Effector memory CD4-positive, alpha-beta T cell (primary cell): ENCODE measurements around the gene OSBPL5.

Source experiments
- DNase-seq, 3 donors: peaks; one replicate each; pipeline ENCODE4 v3.0.0-alpha.2; 2020
- H3K27ac ChIP-seq: 2 replicates; pipeline ENCODE4 v1.7.0; 2013; ENCODE audit warnings: mild to moderate bottlenecking, low read length, moderate library complexity; ENCODE audit not compliant: insufficient read depth, poor library complexity, severe bottlenecking
- H3K27me3 ChIP-seq: replicated peaks from 2 replicates; pipeline ENCODE4 v1.7.0; 2013; ENCODE audit warnings: mild to moderate bottlenecking, low read length; ENCODE audit not compliant: insufficient read depth, control insufficient read depth, poor library complexity, severe bottlenecking
- H3K36me3 ChIP-seq: 2 replicates; pipeline ENCODE4 v1.7.0; 2013; ENCODE audit warnings: mild to moderate bottlenecking, low read length, moderate library complexity; ENCODE audit not compliant: control insufficient read depth, insufficient read depth
- H3K4me1 ChIP-seq: 2 replicates; pipeline ENCODE4 v1.7.0; 2013; ENCODE audit warnings: low read length, mild to moderate bottlenecking; ENCODE audit not compliant: control insufficient read depth, insufficient read depth, poor library complexity, severe bottlenecking
- H3K4me3 ChIP-seq: 2 replicates; pipeline ENCODE4 v1.7.0; 2013; ENCODE audit warnings: low read length, low read depth, mild to moderate bottlenecking; ENCODE audit not compliant: insufficient read depth, poor library complexity, severe bottlenecking
- H3K9me3 ChIP-seq: 2 replicates; pipeline ENCODE4 v1.7.0; 2013; ENCODE audit warnings: mild to moderate bottlenecking, low read length, moderate library complexity; ENCODE audit not compliant: control insufficient read depth
- total RNA-seq, 3 donors: gene quantifications; one replicate each; lab custom pipeline; 2026; lab: John Stamatoyannopoulos, UW

The OSBPL5 gene, protein sequence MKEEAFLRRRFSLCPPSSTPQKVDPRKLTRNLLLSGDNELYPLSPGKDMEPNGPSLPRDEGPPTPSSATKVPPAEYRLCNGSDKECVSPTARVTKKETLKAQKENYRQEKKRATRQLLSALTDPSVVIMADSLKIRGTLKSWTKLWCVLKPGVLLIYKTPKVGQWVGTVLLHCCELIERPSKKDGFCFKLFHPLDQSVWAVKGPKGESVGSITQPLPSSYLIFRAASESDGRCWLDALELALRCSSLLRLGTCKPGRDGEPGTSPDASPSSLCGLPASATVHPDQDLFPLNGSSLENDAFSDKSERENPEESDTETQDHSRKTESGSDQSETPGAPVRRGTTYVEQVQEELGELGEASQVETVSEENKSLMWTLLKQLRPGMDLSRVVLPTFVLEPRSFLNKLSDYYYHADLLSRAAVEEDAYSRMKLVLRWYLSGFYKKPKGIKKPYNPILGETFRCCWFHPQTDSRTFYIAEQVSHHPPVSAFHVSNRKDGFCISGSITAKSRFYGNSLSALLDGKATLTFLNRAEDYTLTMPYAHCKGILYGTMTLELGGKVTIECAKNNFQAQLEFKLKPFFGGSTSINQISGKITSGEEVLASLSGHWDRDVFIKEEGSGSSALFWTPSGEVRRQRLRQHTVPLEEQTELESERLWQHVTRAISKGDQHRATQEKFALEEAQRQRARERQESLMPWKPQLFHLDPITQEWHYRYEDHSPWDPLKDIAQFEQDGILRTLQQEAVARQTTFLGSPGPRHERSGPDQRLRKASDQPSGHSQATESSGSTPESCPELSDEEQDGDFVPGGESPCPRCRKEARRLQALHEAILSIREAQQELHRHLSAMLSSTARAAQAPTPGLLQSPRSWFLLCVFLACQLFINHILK
- 3.8 to 20.5 (median 8.4) reads per million in 3 donors for total RNA-seq

DNA sequence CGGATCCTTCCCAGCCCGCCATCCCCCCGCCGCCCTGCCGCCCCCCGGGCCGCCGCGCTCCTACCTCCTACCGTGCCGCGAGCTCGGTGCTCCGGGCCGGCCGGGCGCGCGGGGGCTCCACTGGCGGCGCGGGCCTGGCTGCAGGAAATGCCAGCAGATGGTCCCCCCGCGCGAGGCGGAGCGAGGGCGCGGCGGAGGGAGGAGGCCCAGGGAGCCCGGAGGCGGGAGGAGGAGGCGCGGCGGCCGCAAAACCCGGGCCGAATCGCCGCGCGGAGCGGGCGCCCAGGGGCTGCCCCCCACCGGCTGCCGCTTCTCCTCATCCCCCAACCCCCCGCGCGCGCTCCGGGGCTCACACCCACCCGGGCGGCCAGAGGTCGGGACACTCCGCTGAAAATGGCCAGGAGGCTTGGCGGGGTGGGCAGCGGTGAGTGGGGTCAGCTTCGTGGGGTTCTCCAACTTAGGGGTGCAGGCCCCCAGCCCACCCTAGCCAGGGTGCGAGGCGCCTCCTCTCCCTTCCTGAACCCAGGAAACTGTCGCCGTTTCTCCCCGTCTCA lies at the start of gene OSBPL5:
TSS of gene OSBPL5 (minus strand) at position 159 of the 554 bp plus-strand sequence. CDS start 36,162 bp downstream, outside the sequence.
- peak within 1 kb of the TSS; percentile 46 for H3K4me3 ChIP-seq
- H3K27me3 ChIP-seq = peaks cover 4% of the 10 kb centered on the region
- no peak within 1 kb of the TSS for H3K27ac ChIP-seq
- H3K36me3 ChIP-seq = no peaks in the 10 kb centered on the region
- peak in 1 of 3 donors; percentile 6 for DNase-seq
- H3K9me3 ChIP-seq = no peaks in the 10 kb centered on the region
- H3K4me1 ChIP-seq = peaks cover 18% of the 10 kb centered on the region

DNA sequence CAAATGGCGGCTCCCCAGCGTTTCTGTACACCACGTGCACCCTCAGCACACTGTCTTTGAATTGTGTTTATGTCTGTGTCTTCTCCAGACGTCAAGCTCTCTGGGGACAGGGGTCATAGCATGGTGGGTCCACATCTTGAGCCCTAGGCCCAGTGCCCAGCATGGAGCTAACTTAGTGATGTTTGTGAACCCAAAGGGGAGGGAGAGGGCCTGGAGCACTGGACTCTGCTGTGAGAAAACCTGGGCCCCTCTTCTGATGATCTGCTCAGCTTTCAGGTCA lies 49.2 kb upstream of the OSBPL5 start:
- no peaks in the 10 kb centered on the region for H3K36me3 ChIP-seq

DNA sequence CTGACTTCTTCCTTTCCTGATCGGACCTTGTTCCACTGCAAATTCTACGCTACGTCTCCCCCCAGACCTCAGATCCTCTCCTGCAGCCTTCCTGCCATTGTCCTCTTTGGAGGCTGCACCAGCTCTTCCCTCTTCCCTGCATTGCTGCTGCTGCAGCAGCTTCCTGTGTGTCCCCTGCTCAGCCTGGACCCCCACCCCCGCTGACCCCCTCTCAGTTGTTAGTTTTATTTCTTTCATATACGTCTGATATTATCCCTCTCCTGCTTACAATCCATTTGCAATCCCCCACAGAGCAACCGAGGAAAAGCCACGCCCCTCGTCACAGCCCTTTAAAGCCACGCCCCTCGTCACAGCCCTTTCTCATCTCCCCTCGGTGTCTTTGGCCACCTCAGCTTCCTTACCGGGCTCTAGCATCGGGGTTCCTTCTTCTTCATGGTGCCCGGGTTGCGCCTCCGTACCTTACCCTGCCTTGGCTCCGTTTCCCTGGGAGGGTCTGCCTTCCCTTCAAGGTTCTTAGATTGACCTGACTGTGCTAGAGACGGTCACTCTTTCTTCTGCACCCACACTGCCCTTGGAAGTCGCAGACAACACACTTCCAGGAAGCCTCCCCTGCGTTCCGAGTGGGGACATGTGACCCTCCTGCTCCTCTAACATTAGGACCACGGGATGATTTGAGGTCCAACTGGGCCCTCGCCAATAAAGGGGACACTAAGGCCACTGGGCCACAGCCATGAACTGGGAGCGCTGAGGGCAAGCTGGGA lies 48.7 kb upstream of the OSBPL5 start:
- H3K4me3 ChIP-seq = no peak overlapping the region
- H3K27me3 ChIP-seq = no peaks in the 10 kb centered on the region
- H3K4me1 ChIP-seq = no peaks in the 10 kb centered on the region
- no peaks in the 10 kb centered on the region for H3K36me3 ChIP-seq
- DNase-seq = no peak
- no peaks in the 10 kb centered on the region for H3K9me3 ChIP-seq
- H3K27ac ChIP-seq = no peak overlapping the region

More for the DNA sequence above, 49.2 kb upstream of the OSBPL5 start:
- H3K4me1 ChIP-seq = no peaks in the 10 kb centered on the region
- H3K27me3 ChIP-seq = no peaks in the 10 kb centered on the region
- no peak overlapping the region for H3K4me3 ChIP-seq
- H3K9me3 ChIP-seq = no peaks in the 10 kb centered on the region
- no peak overlapping the region for H3K27ac ChIP-seq
- no peak for DNase-seq

DNA sequence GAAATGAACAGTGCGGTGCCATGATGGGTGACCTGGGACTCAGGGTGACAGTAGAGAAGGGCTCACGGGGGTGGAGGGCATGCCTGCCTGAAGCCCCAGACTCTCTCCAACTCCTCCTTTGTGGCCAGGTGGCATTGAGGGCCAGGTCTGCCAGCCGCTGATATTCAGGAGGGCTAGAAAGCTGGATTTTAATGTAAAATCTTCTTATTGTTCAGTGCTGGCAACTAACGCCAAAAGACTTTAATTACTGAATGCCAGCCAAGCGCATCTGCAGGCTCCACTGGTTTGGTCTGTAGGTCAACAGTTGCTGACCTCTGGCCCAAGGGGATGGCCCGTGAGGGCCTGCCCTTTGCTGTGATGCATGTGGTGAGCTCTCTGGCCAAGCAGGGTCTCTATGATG lies 43.2 kb upstream of the OSBPL5 start:
- DNase-seq = no peak
- no peaks in the 10 kb centered on the region for H3K9me3 ChIP-seq
- no peak overlapping the region for H3K4me3 ChIP-seq
- no peaks in the 10 kb centered on the region for H3K27me3 ChIP-seq
- H3K36me3 ChIP-seq = no peaks in the 10 kb centered on the region
- no peak overlapping the region for H3K27ac ChIP-seq
- H3K4me1 ChIP-seq = no peaks in the 10 kb centered on the region

DNA sequence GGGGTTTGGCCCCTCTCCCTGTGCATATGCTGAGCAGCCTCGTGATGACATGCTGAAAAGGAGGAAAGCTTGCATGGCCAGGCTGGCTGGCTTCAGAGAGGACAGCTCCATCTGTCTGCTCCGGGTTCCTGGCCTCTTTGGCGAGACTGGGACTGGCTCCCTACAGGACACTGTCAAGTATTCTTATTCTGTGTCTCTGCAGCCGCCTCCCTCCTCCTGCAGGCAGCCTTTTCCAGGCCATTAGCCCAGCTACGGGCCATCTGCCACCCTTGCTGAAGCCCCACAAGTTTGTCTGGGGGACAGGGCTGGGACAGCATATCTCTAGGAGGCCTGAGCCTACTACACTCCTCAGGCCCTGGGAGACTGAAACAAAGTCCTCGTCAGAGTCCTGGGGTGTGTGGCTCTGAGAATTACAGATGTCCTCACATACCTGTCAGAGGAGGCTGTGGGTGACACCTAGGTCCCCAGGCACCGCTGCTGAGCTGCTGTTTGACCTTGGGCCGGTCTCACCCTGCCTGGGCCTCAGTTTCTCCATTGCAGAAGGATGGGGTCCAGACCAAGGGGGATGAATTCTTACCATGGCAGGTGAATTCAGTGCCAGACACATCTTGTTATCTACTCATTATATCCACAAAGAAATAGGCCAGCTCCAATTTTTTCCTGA lies 42.5 kb upstream of the OSBPL5 start:
- H3K27me3 ChIP-seq = no peaks in the 10 kb centered on the region
- no peak overlapping the region for H3K27ac ChIP-seq
- no peaks in the 10 kb centered on the region for H3K4me1 ChIP-seq
- no peak overlapping the region for H3K4me3 ChIP-seq
- no peak for DNase-seq
- no peaks in the 10 kb centered on the region for H3K36me3 ChIP-seq
- no peaks in the 10 kb centered on the region for H3K9me3 ChIP-seq

DNA sequence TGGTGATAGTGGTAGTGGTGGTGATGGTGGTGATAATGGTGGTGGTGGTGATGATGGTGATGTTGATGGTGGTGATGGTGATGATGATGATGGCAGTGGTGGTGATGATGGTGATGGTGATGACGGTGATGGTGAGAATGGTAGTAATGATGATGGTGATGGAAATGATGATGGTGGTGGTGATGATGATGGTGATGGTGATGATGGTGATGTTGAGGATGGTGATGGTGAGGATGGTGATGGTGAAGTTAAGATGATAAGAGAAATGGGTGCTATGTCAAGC lies 41.8 kb upstream of the OSBPL5 start:
- H3K4me3 ChIP-seq = no peak overlapping the region
- no peaks in the 10 kb centered on the region for H3K9me3 ChIP-seq
- no peaks in the 10 kb centered on the region for H3K4me1 ChIP-seq
- DNase-seq = no peak
- no peaks in the 10 kb centered on the region for H3K27me3 ChIP-seq
- H3K36me3 ChIP-seq = no peaks in the 10 kb centered on the region
- H3K27ac ChIP-seq = no peak overlapping the region

DNA sequence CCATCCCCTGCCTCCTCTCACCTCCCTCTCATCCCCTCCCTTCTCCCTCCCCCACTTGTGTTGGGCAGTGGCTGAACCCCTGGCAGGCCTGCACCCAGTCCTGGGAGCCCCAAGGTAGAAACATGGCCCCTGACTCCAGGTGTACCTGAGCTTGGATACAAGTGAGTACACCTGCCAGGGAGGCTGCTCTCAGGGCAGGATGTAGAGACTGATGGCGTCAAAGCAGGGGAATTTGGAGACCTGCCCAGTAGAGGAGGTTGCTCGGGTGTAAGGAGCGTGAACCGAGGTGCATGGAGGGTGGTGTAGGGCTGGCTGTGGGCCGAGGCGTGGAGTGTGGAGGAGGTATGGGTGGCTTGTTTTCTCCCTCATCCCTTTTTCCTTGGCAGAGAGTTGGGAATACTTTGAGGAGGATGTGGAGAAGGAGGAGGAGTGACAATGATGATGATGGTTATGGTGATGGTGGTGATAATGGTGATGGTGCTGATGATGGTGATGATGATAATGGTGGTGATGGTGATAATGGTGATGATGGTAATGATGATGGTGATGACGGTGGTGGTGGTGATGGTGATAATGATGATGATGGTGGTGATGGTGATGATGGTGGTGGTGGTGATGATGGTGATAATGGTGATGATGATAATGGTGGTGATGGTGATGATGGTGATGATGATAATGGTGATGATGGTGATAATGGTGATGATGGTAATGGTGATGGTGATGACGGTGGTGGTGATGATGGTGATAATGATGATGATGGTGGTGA lies 41.2 kb upstream of the OSBPL5 start:
- no peaks in the 10 kb centered on the region for H3K4me1 ChIP-seq
- no peak overlapping the region for H3K27ac ChIP-seq
- no peak overlapping the region for H3K4me3 ChIP-seq
- H3K27me3 ChIP-seq = no peaks in the 10 kb centered on the region
- DNase-seq = no peak
- H3K9me3 ChIP-seq = no peaks in the 10 kb centered on the region
- no peaks in the 10 kb centered on the region for H3K36me3 ChIP-seq

DNA sequence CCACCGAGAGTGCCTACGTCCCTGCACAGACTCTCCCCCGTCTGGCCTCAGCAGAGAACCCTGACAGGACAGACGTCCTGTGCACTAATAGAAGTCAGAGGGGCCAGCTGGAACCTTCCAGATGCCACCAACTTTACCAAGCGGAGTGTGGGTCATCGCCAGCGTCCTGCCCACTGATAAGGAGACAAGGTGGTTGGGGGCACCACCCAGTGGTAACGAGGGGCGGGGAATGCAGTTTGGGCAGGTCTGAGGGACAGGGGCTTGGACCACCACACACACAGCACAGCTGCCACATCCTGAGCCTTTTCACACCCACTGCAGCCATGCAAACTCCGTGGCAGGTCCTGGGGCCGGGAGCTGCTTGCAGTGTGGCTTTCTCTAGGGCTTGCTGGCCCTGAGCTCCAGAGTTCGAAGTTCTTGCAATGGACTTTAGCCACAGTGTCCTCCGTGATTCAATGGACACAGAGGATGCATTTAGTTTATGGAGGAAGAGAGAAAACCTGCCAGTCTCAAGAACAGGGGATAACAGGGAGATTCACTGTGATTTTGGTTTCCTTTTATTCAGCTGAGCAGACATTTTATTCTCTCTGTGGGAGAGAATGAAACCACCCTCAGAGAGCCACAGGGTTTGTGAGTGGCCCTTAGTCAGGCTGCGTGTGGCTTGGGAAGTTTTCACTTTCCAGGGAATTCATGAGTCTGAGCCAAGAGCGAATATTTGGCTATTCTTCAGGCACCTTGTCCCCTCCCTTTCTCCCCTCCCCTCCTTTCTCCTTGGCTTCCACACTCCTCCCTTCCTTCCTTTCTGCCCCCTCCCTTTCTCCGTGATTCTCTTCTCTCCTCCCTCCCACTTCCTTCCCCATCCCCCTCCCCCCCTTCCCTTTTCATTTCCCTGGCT lies 40.4 kb upstream of the OSBPL5 start:
- Histone ChIP-seq H3K27ac (no peak overlapping the region), H3K4me1 (no peaks in the 10 kb centered on the region), H3K9me3 (no peaks in the 10 kb centered on the region), H3K4me3 (no peak overlapping the region), H3K27me3 (no peaks in the 10 kb centered on the region), H3K36me3 (no peaks in the 10 kb centered on the region)
- DNase-seq = no peak
